HepG2 (cell line): ENCODE measurements around the gene MTUS2.

ENCODE experiments used
- CEBPB ChIP-seq: IDR thresholded peaks from 2 replicates; pipeline ENCODE4 v1.6.1; 2011; ENCODE audit warnings: low read depth, low read length, improper control_type of control experiment, borderline replicate concordance
- MTF2 ChIP-seq: sonication (generic); formaldehyde crosslinking; IDR thresholded peaks from 2 replicates; pipeline ENCODE4 v1.5.0; 2020; ENCODE audit warnings: missing genetic modification reagents, borderline replicate concordance
- TCF7 ChIP-seq: sonication (generic); IDR thresholded peaks from 2 replicates; pipeline ENCODE4 v1.6.1; 2016; ENCODE audit warnings: antibody characterized with exemption, low read depth
- ZNF792 ChIP-seq: IDR thresholded peaks from 2 replicates; pipeline ENCODE4 v1.6.1; 2016

GRCh38 chr13:29465741-29466293 is 645.7 kb downstream of the MTUS2 start:
- TF ChIP-seq MTF2 (no peak), ZNF792 (no peak), CEBPB (no peak), TCF7 (no peak)
